ENCODE results near the gene RAPGEF5. TPM values are rescaled to one million over a fixed set of nuclear protein-coding genes. Genes with fewer than 3 reads are reported as not detected.

The RAPGEF5 gene
- total RNA-seq, 6 experiments from 2014 or later: 15.5 to 56.4 (median 27.1) TPM

GRCh38 chr7:22343612-22344011 lies 13.3 kb downstream of the RAPGEF5 start:
- 33% methylated on average over 7 of the region's 7 CpGs for WGBS (ENCODE audit: insufficient coverage, low coverage, low lambda C conversion rate, missing lambda C conversion rate)
- Histone ChIP-seq H3K27ac (peak overlapping the region; percentile 76 to 81 (median 76)), H3K36me3 (no peaks in the 10 kb centered on the region), H3K4me3 (no peak overlapping the region), H3K9me3 (no peaks in the 10 kb centered on the region), H3K27me3 (no peaks in the 10 kb centered on the region), H3K4me1 (peaks cover 0 to 53% (median 2%) of the 10 kb centered on the region in 4 donors)
- peak; percentile 9 to 24 (median 19) for ATAC-seq
- TF ChIP-seq CTCF (IDR thresholded peaks at IDR 0.05) (no peak), POLR2A (IDR thresholded peaks at IDR 0.05) (no peak)
- no peak for DNase-seq
- intact Hi-C loops (cut with DNase I): no loop called here

- no peaks in the 10 kb centered on the region for H3K27me3 ChIP-seq
- H3K9me3 ChIP-seq: no peaks in the 10 kb centered on the region
- TF ChIP-seq POLR2A (IDR thresholded peaks at IDR 0.05) (no peak), CTCF (IDR thresholded peaks at IDR 0.05) (no peak)
- DNase-seq (no peak), ATAC-seq (no peak)
- H3K4me3 ChIP-seq: no peak overlapping the region
- 93% methylated on average over 2 of the region's 5 CpGs for WGBS (ENCODE audit: insufficient coverage, low coverage, low lambda C conversion rate, missing lambda C conversion rate)
- intact Hi-C loops (cut with DNase I): no loop called here
- peak overlapping the region in 2 of 3 donors; percentile 76 to 81 for H3K27ac ChIP-seq
- H3K4me1 ChIP-seq: peaks cover 0 to 53% (median 2%) of the 10 kb centered on the region in 4 donors
- H3K36me3 ChIP-seq: no peaks in the 10 kb centered on the region
Measured at GRCh38 chr7:22343071-22343470, 13.9 kb downstream of the RAPGEF5 start.

- 17% methylated on average over 2 of the region's 2 CpGs for WGBS (ENCODE audit: insufficient coverage, low coverage, low lambda C conversion rate, missing lambda C conversion rate)
- peak in 3 of 4 donors; percentile 29 to 78 (median 66) for ATAC-seq
- intact Hi-C loops (cut with DNase I): no loop called here
Measured at GRCh38 chr7:22339725-22340390, 17.1 kb downstream of the RAPGEF5 start.

GRCh38 chr7:22338877-22339276 lies 18.1 kb downstream of the RAPGEF5 start:
- Histone ChIP-seq H3K36me3 (no peaks in the 10 kb centered on the region), H3K27me3 (no peaks in the 10 kb centered on the region), H3K4me1 (peaks cover 0 to 41% (median 2%) of the 10 kb centered on the region in 4 donors), H3K4me3 (no peak overlapping the region), H3K9me3 (no peaks in the 10 kb centered on the region), H3K27ac (no peak overlapping the region)
- ATAC-seq (no peak), DNase-seq (no peak)
- WGBS (ENCODE audit: insufficient coverage, low coverage, low lambda C conversion rate, missing lambda C conversion rate): 75% methylated on average over 5 of the region's 7 CpGs
- TF ChIP-seq POLR2A (IDR thresholded peaks at IDR 0.05): no peak
- TF ChIP-seq CTCF (IDR thresholded peaks at IDR 0.05): no peak
- intact Hi-C loops (cut with DNase I): no loop called here

More at GRCh38 chr7:22339725-22340390, 17.1 kb downstream of the RAPGEF5 start:
- Histone ChIP-seq H3K27ac (peak overlapping the region; percentile 69 to 81 (median 80)), H3K36me3 (no peaks in the 10 kb centered on the region), H3K27me3 (no peaks in the 10 kb centered on the region), H3K9me3 (no peaks in the 10 kb centered on the region), H3K4me3 (no peak overlapping the region), H3K4me1 (peaks cover 0 to 49% (median 2%) of the 10 kb centered on the region in 4 donors)
- TF ChIP-seq CTCF (IDR thresholded peaks at IDR 0.05) (no peak), POLR2A (IDR thresholded peaks at IDR 0.05) (no peak)
- peak in 1 of 3 donors; percentile 56 for DNase-seq
